H1 (cell line): ENCODE results near the gene NFKBIZ. TPM values are rescaled to one million over a fixed set of nuclear protein-coding genes. Genes with fewer than 3 reads are reported as not detected.

Experiments
- CTCF ChIA-PET: fragments of 300-600 bp; sonication (Branson Sonifier 250); formaldehyde crosslinking; loops from one replicate; lab custom pipeline; 2021; ENCODE audit not compliant: partially characterized antibody; lab: Charles Lee
- POLR2A ChIA-PET: fragments of 300-600 bp; sonication (Branson Sonifier 250); formaldehyde crosslinking; loops from one replicate; lab custom pipeline; 2021; ENCODE audit warnings: inconsistent platforms; ENCODE audit not compliant: partially characterized antibody; lab: Charles Lee
- DNase-seq, 2 experiments: peaks; one replicate each; pipeline versions ENCODE4 v3.0.0 to v3.0.0-alpha.2; 2010 to 2022; ENCODE audit warnings: low spot score in 2 of 2, low read depth in 1 of 2, mixed read lengths in 1 of 2
- FAIRE-seq: peaks from 2 replicates; lab custom pipeline; 2011; peaks lifted over from hg19 to GRCh38; lab: Jason Lieb, UNC
- H2AFZ ChIP-seq: 2 replicates; pipeline ENCODE4 v1.8.1; 2012; ENCODE audit warnings: low read length, inconsistent platforms
- H2AK5ac ChIP-seq: 2 replicates; pipeline ENCODE4 v1.6.1; 2013; ENCODE audit warnings: low read depth, low read length
- H2BK120ac ChIP-seq: replicated peaks from 2 replicates; pipeline ENCODE3; 2013; ENCODE audit warnings: low read depth, low read length, inconsistent platforms
- H2BK12ac ChIP-seq: 2 replicates; pipeline ENCODE4 v1.6.1; 2013; ENCODE audit warnings: low read depth, low read length
- H2BK15ac ChIP-seq: 2 replicates; pipeline ENCODE4 v1.6.1; 2013; ENCODE audit warnings: low read length
- H2BK20ac ChIP-seq: 2 replicates; pipeline ENCODE4 v1.6.1; 2013; ENCODE audit warnings: low read length
- H2BK5ac ChIP-seq: 2 replicates; pipeline ENCODE4 v1.6.1; 2013; ENCODE audit warnings: low read depth, low read length
- H3K14ac ChIP-seq: 2 replicates; pipeline ENCODE4 v1.6.1; 2013; ENCODE audit warnings: inconsistent platforms; ENCODE audit not compliant: insufficient read length
- H3K18ac ChIP-seq: 2 replicates; pipeline ENCODE4 v1.6.1; 2013; ENCODE audit warnings: low read length; ENCODE audit errors: extremely low read depth
- H3K23ac ChIP-seq: 2 replicates; pipeline ENCODE4 v1.6.1; 2013; ENCODE audit warnings: inconsistent platforms; ENCODE audit not compliant: insufficient read length
- H3K23me2 ChIP-seq: 2 replicates; pipeline ENCODE4 v1.6.1; 2013; ENCODE audit warnings: low read depth, low read length
- H3K27ac ChIP-seq: 2 replicates; pipeline ENCODE4 v1.6.1; 2011; ENCODE audit warnings: low read depth, low read length, inconsistent platforms
- H3K27me3 ChIP-seq, 4 experiments: replicated peaks in 1 of 4; 1 replicate in 1 of 4; 2 replicates in 3 of 4; pipeline versions ENCODE4 v1.6.1 to v1.8.1; 2011 to 2013; ENCODE audit warnings: low read length in 3 of 4, mild to moderate bottlenecking in 3 of 4, inconsistent platforms in 2 of 4, mixed read lengths in 2 of 4, moderate library complexity in 1 of 4; ENCODE audit not compliant: control insufficient read depth in 3 of 4, insufficient read depth in 3 of 4; ENCODE audit errors: extremely low read depth in 1 of 4
- H3K36me3 ChIP-seq, 4 experiments: 2 replicates each; pipeline versions ENCODE4 v1.6.1 to v1.8.1; 2011 to 2013; ENCODE audit warnings: mild to moderate bottlenecking in 4 of 4, low read length in 3 of 4, moderate library complexity in 2 of 4, control low read depth in 1 of 4, inconsistent platforms in 1 of 4; ENCODE audit not compliant: insufficient read depth in 4 of 4, control insufficient read depth in 2 of 4
- H3K4ac ChIP-seq: replicated peaks from 2 replicates; pipeline ENCODE3; 2013; ENCODE audit warnings: low read length, low read depth, mixed read lengths, inconsistent platforms; ENCODE audit not compliant: insufficient read length
- H3K4me1 ChIP-seq, 4 experiments: replicated peaks in 1 of 4; 1 replicate in 1 of 4; 2 replicates in 3 of 4; pipeline versions ENCODE4 v1.6.1 to v1.8.1; 2011 to 2013; ENCODE audit warnings: low read length in 3 of 4, inconsistent platforms in 2 of 4, mixed read lengths in 1 of 4; ENCODE audit not compliant: insufficient read depth in 4 of 4, control insufficient read depth in 3 of 4
- H3K4me2 ChIP-seq, 2 experiments: 2 replicates each; pipeline versions ENCODE4 v1.6.1 to v1.8.1; 2011 to 2013; ENCODE audit warnings: low read depth in 2 of 2, low read length in 2 of 2, control low read depth in 1 of 2, inconsistent platforms in 1 of 2, mild to moderate bottlenecking in 1 of 2; ENCODE audit not compliant: insufficient read depth in 1 of 2
- H3K4me3 ChIP-seq, 4 experiments: fragments of 200-600, 300-600 bp in 1 of 4; sonication (generic), shearing (Covaris generic), sonication (Bioruptor Twin) in 1 of 4; 2 replicates each; pipeline versions ENCODE4 v1.5.1 to v1.8.1; 2011 to 2016; ENCODE audit warnings: low read length in 4 of 4, low read depth in 3 of 4, control low read depth in 2 of 4, inconsistent platforms in 2 of 4, mild to moderate bottlenecking in 2 of 4, mixed read lengths in 1 of 4, moderate library complexity in 1 of 4; ENCODE audit not compliant: insufficient read depth in 2 of 4; ENCODE audit errors: extremely low read depth in 1 of 4
- H3K56ac ChIP-seq: replicated peaks from 2 replicates; pipeline ENCODE3; 2013; ENCODE audit warnings: low read depth, mild to moderate bottlenecking, mixed read lengths, low read length, inconsistent platforms; ENCODE audit not compliant: insufficient read length
- H3K79me1 ChIP-seq: 2 replicates; pipeline ENCODE4 v1.6.1; 2013; ENCODE audit warnings: low read depth, low read length, control low read depth
- H3K79me2 ChIP-seq, 2 experiments: 2 replicates each; pipeline versions ENCODE4 v1.6.1 to v1.8.1; 2012 to 2013; ENCODE audit warnings: low read length in 2 of 2, mild to moderate bottlenecking in 2 of 2, inconsistent platforms in 1 of 2; ENCODE audit not compliant: insufficient read depth in 2 of 2, control insufficient read depth in 1 of 2
- H3K9ac ChIP-seq, 4 experiments: replicated peaks in 1 of 4; 1 replicate in 1 of 4; 2 replicates in 3 of 4; pipeline versions ENCODE4 v1.6.1 to v1.8.1; 2011 to 2013; ENCODE audit warnings: low read depth in 3 of 4, low read length in 3 of 4, control low read depth in 2 of 4, mild to moderate bottlenecking in 2 of 4, moderate library complexity in 2 of 4, inconsistent platforms in 1 of 4; ENCODE audit errors: extremely low read depth in 1 of 4
- H3K9me3 ChIP-seq, 2 experiments: 2 replicates each; pipeline versions ENCODE4 v1.6.1 to v1.8.1; 2012 to 2013; ENCODE audit warnings: mild to moderate bottlenecking in 2 of 2, moderate library complexity in 2 of 2, control low read depth in 1 of 2, inconsistent platforms in 1 of 2, low read depth in 1 of 2, low read length in 1 of 2, mixed read lengths in 1 of 2; ENCODE audit not compliant: insufficient read depth in 2 of 2
- H4K20me1 ChIP-seq, 2 experiments: replicated peaks in 1 of 2; 2 replicates each; pipeline versions ENCODE3 to v1.8.1; 2011 to 2013; ENCODE audit warnings: inconsistent platforms in 2 of 2, low read length in 2 of 2, mild to moderate bottlenecking in 1 of 2; ENCODE audit not compliant: insufficient read depth in 2 of 2, control insufficient read depth in 1 of 2
- H4K5ac ChIP-seq: 2 replicates; pipeline ENCODE4 v1.6.1; 2013; ENCODE audit warnings: low read length, low read depth, mixed read lengths, inconsistent platforms; ENCODE audit not compliant: insufficient read length
- H4K8ac ChIP-seq: 2 replicates; pipeline ENCODE4 v1.8.0; 2013; ENCODE audit warnings: mild to moderate bottlenecking, moderate library complexity, low read length, inconsistent platforms; ENCODE audit not compliant: insufficient read depth; ENCODE audit errors: extremely low read depth
- H4K91ac ChIP-seq: replicated peaks from 2 replicates; pipeline ENCODE3; 2013; ENCODE audit warnings: low read length, mixed read lengths, inconsistent platforms; ENCODE audit not compliant: insufficient read length
- BACH1 ChIP-seq: IDR thresholded peaks from 2 replicates; pipeline ENCODE4 v1.6.1; 2012; ENCODE audit warnings: low read length, improper control_type of control experiment
- CBX5 ChIP-seq: fragments of 300-800, 300-1000 bp; sonication (generic); IDR thresholded peaks from 2 replicates; pipeline ENCODE4 v1.7.1; 2016; ENCODE audit warnings: antibody characterized with exemption, low read length, low read depth
- CHD1 ChIP-seq: IDR thresholded peaks from 2 replicates; pipeline ENCODE4 v1.6.1; 2012; ENCODE audit warnings: low read depth, low read length, improper control_type of control experiment
- CHD2 ChIP-seq: IDR thresholded peaks from 2 replicates; pipeline ENCODE4 v1.6.1; 2012; ENCODE audit warnings: low read length, improper control_type of control experiment
- CREB1 ChIP-seq: IDR thresholded peaks from 2 replicates; pipeline ENCODE4 v1.6.1; 2012; ENCODE audit warnings: inconsistent platforms
- EP300 ChIP-seq, 2 experiments: IDR thresholded peaks; 1 replicate in 1 of 2; 2 replicates in 1 of 2; pipeline ENCODE4 v1.6.1; 2011 to 2012; ENCODE audit warnings: low read depth in 2 of 2, low read length in 2 of 2, mild to moderate bottlenecking in 2 of 2, borderline replicate concordance in 1 of 2, inconsistent platforms in 1 of 2, moderate library complexity in 1 of 2
- GABPA ChIP-seq: IDR thresholded peaks from 2 replicates; pipeline ENCODE4 v1.6.1; 2011; ENCODE audit warnings: mild to moderate bottlenecking, low read length, moderate library complexity, borderline replicate concordance; ENCODE audit not compliant: insufficient read depth
- JUN ChIP-seq: IDR thresholded peaks from 2 replicates; pipeline ENCODE4 v1.6.1; 2011; ENCODE audit warnings: low read depth, mild to moderate bottlenecking, improper control_type of control experiment, low read length
- KDM5A ChIP-seq: fragments of 200-600 bp; IDR thresholded peaks from 2 replicates; pipeline ENCODE4 v1.7.1; 2012; ENCODE audit warnings: mild to moderate bottlenecking, low read length, inconsistent platforms, mixed read lengths
- PHF8 ChIP-seq: fragments of 200-600 bp; sonication (generic); conservative IDR thresholded peaks from 2 replicates; pipeline ENCODE4 v1.7.1; 2012; ENCODE audit warnings: low read depth, mild to moderate bottlenecking, inconsistent platforms, low read length, moderate library complexity
- RBBP5 ChIP-seq: IDR thresholded peaks from 2 replicates; pipeline ENCODE4 v1.7.1; 2012; ENCODE audit warnings: low read depth, mild to moderate bottlenecking, inconsistent platforms, low read length, moderate library complexity, borderline replicate concordance
- RXRA ChIP-seq: IDR thresholded peaks from 2 replicates; pipeline ENCODE4 v1.6.1; 2011; ENCODE audit warnings: low read depth, mild to moderate bottlenecking, low read length, moderate library complexity; ENCODE audit not compliant: insufficient read depth
- TAF1 ChIP-seq: IDR thresholded peaks from 2 replicates; pipeline ENCODE4 v1.6.1; 2011; ENCODE audit warnings: mild to moderate bottlenecking, low read depth, low read length
- TBP ChIP-seq: IDR thresholded peaks from 2 replicates; pipeline ENCODE4 v1.6.1; 2011; ENCODE audit warnings: low read depth, low read length, improper control_type of control experiment
- TEAD4 ChIP-seq: IDR thresholded peaks from 2 replicates; pipeline ENCODE4 v1.6.1; 2012; ENCODE audit warnings: low read depth, low read length, inconsistent platforms, mixed read lengths
- WGBS, 2 experiments: shearing (Covaris generic) in 1 of 2; methylation state at CpG; one replicate each; pipeline versions ENCODE4 v1.1.6 to v1.1.7; 2013 to 2015; ENCODE audit warnings: low lambda C conversion rate in 2 of 2, mixed read lengths in 2 of 2, inconsistent platforms in 1 of 2, low coverage in 1 of 2, missing lambda C conversion rate in 1 of 2; ENCODE audit not compliant: insufficient replicate concordance in 2 of 2, insufficient coverage in 1 of 2, insufficient read length in 1 of 2; ENCODE audit errors: extremely low coverage in 1 of 2, missing lambda C conversion rate in 1 of 2; 5-methylcytosine and 5-hydroxymethylcytosine counted together
- polyA plus RNA-seq, 7 experiments: library from polyadenylated mRNA; depleted of rRNA in 3 of 7; stranded (reverse) in 5 of 7; unstranded in 2 of 7; fragments of >200 nt in 5 of 7; fragments of 200-250 nt in 2 of 7; gene quantifications; 1 replicate in 5 of 7; 2 replicates in 1 of 7; 4 replicates in 1 of 7; pipeline versions ENCODE4 v1.2.1 to v1.2.3, GENCODE V29; 2011 to 2013; ENCODE audit warnings: missing spikeins in 2 of 7, mixed read lengths in 2 of 7
- total RNA-seq: library from RNA; stranded (reverse); fragmentation: NEBNext Ultra II Directional; extraction: Animal tissue kit (Norgen Biotek cat#: 25700); gene quantifications from 2 replicates; pipeline ENCODE4 v1.2.1, GENCODE V29; 2021

Gene NFKBIZ
- total and polyA plus RNA-seq, 2 of the 8 experiments (the other 6 are each of a cell fraction or from before 2014, with no cell fraction given), result 7.2 to 24.5 TPM

DNA sequence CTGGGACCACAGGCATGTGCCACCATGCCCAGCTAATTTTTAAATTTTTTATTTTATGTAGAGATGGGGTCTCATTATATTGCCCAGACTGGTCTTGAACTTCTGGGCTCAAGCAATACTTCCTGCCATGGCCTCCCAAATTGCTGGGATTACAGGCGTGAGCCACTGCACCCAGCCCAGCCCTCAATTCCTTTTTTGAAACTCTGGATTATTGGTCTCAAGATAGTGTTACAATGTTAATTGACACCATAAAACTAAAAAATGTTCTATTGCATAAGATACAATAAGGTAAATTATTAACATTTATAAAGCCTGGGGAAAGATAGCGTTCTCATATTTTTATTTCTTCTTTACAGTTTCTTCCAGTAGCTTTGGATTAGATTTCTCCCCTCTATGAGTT lies 3.9 kb upstream of the NFKBIZ start:
- Histone ChIP-seq H3K23ac (no peak overlapping the region), H3K14ac (no peak overlapping the region), H4K5ac (no peak overlapping the region), H2BK5ac (no peak overlapping the region), H3K4me3 (no peak overlapping the region), H3K27ac (no peak overlapping the region), H2AFZ (no peak overlapping the region), H3K4me2 (no peak overlapping the region), H3K9me3 (no peaks in the 10 kb centered on the region), H2BK120ac (no peak overlapping the region), H4K8ac (no peak overlapping the region), H3K36me3 (no peaks in the 10 kb centered on the region), H2BK15ac (no peak overlapping the region), H3K4ac (no peak overlapping the region), H4K91ac (no peak overlapping the region), H3K27me3 (no peaks in the 10 kb centered on the region), H3K23me2 (no peaks in the 10 kb centered on the region; the same call in 1 of the 2 replicates), H3K4me1 (peaks cover 8 to 20% (median 16%) of the 10 kb centered on the region in 4 experiments), H3K56ac (no peak overlapping the region), H4K20me1 (no peaks in the 10 kb centered on the region), H2BK20ac (no peak overlapping the region), H3K18ac (no peak overlapping the region), H2AK5ac (no peak overlapping the region), H3K9ac (no peak overlapping the region), H2BK12ac (no peak overlapping the region; the same call in 1 of the 2 replicates), H3K79me2 (peaks cover 4 to 9% of the 10 kb centered on the region in 2 experiments; a peak in 3 of 4 replicates), H3K79me1 (no peaks in the 10 kb centered on the region)
- WGBS, 2 experiments, result 100% methylated on average over 2 of the region's 2 CpGs; no CpG with 5 or more reads in 1 of the 2 experiments
- DNase-seq, result no peak
- ChIA-PET POLR2A (interaction anchor here (0.6 kb wide), 1 partner anchor 33 kb away, joined by 3 read pairs; no protein-coding TSS in a partner anchor), CTCF (interaction anchor here (2.2 kb wide), 1 partner anchor 43 kb away, joined by 5 read pairs; no protein-coding TSS in a partner anchor)
- FAIRE-seq, result no peak
- TF ChIP-seq KDM5A, result no peak
- TF ChIP-seq CBX5, result no peak
- no peak for TF ChIP-seq TEAD4
- no peak for TF ChIP-seq BACH1
- no peak for TF ChIP-seq PHF8
- no peak for TF ChIP-seq EP300 (IDR thresholded peaks at IDR 0.05; ENCODE audit: borderline replicate concordance in 1 of 2, low read depth in 2 of 2, low read length in 2 of 2)
- no peak for TF ChIP-seq JUN
- TF ChIP-seq CREB1, result no peak
- TF ChIP-seq RBBP5, result no peak
- no peak for TF ChIP-seq CHD1
- no peak for TF ChIP-seq RXRA
- TF ChIP-seq TBP, result no peak
- TF ChIP-seq GABPA, result no peak
- no peak for TF ChIP-seq TAF1
- TF ChIP-seq CHD2, result no peak
